ENCODE data around the gene CELF4. TPM values are rescaled to one million over a fixed set of nuclear protein-coding genes. Genes with fewer than 3 reads are reported as not detected.

CELF4 gene
- total and polyA plus RNA-seq, 2 donors (not counting 3 experiments of a cell fraction or from before 2014, with no cell fraction given), result not detected

GRCh38 chr18:37231251-37231650, 334.3 kb downstream of the CELF4 start:
- no peaks in the 10 kb centered on the region for H3K4me1 ChIP-seq (ENCODE audit: control insufficient read depth, extremely low read depth, insufficient read depth, low read length)
- no peaks in the 10 kb centered on the region for H3K27me3 ChIP-seq (ENCODE audit: control insufficient read depth in 2 of 2, insufficient read depth in 2 of 2, low read length in 2 of 2)
- H3K9ac ChIP-seq (replicated peaks; ENCODE audit: extremely low read depth, insufficient read depth, low read length), result no peak overlapping the region
- dilution Hi-C loops (cut with MboI; ENCODE audit: extremely low pct_ligation_motif_present, low sequenced_read_pairs), result no loop called here
- ChIA-PET POLR2A (no interaction called here), CTCF (no interaction called here)
- H2AFZ ChIP-seq (ENCODE audit: low read depth, low read length), result no peak overlapping the region
- DNase-seq (ENCODE audit: low read depth, low spot score) (no peak), FAIRE-seq (no peak)
- BruUV-seq (replicated peaks), result no TSS peak
- H3K27ac ChIP-seq (ENCODE audit: insufficient read depth, low read depth, low read length), result no peak overlapping the region
- intact Hi-C loops (cut with micrococcal nuclease), result no loop called here
- TF ChIP-seq MAX (IDR thresholded peaks at IDR 0.05; ENCODE audit: insufficient read depth, insufficient read length), result no peak
- no peak for TF ChIP-seq POLR2A (IDR thresholded peaks at IDR 0.05; ENCODE audit: low read depth, low read length)
- no peak for TF ChIP-seq JUN (IDR thresholded peaks at IDR 0.05; ENCODE audit: borderline replicate concordance, insufficient read depth, insufficient read length, low read depth)
- TF ChIP-seq MYC (IDR thresholded peaks at IDR 0.05; ENCODE audit: low read depth, low read length), result no peak
- TF ChIP-seq, protein P1, sequence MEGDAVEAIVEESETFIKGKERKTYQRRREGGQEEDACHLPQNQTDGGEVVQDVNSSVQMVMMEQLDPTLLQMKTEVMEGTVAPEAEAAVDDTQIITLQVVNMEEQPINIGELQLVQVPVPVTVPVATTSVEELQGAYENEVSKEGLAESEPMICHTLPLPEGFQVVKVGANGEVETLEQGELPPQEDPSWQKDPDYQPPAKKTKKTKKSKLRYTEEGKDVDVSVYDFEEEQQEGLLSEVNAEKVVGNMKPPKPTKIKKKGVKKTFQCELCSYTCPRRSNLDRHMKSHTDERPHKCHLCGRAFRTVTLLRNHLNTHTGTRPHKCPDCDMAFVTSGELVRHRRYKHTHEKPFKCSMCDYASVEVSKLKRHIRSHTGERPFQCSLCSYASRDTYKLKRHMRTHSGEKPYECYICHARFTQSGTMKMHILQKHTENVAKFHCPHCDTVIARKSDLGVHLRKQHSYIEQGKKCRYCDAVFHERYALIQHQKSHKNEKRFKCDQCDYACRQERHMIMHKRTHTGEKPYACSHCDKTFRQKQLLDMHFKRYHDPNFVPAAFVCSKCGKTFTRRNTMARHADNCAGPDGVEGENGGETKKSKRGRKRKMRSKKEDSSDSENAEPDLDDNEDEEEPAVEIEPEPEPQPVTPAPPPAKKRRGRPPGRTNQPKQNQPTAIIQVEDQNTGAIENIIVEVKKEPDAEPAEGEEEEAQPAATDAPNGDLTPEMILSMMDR (IDR thresholded peaks at IDR 0.05; ENCODE audit: extremely low read depth in 1 of 2, insufficient read depth in 1 of 2, low read depth in 1 of 2, low read length in 2 of 2), result no peak
- no peak for TF ChIP-seq POLR2AphosphoS5 (IDR thresholded peaks at IDR 0.05; ENCODE audit: insufficient read depth, low read depth, low read length)
- TF ChIP-seq GATA2 (IDR thresholded peaks at IDR 0.05; ENCODE audit: insufficient read depth, insufficient read length, low read depth, low read length), result no peak
- no peak for TF ChIP-seq EZH2 (IDR thresholded peaks at IDR 0.05; ENCODE audit: borderline replicate concordance, low read depth, low read length, severe bottlenecking)
- no peak for TF ChIP-seq FOS (IDR thresholded peaks at IDR 0.05; ENCODE audit: borderline replicate concordance, insufficient read depth, low read length)
- no peaks in the 10 kb centered on the region for H4K20me1 ChIP-seq (replicated peaks; ENCODE audit: control insufficient read depth, extremely low read depth, insufficient read depth, low read length)
- H3K79me2 ChIP-seq (ENCODE audit: control insufficient read depth, insufficient read depth, low read length), result no peaks in the 10 kb centered on the region
- no peaks in the 10 kb centered on the region for H3K9me1 ChIP-seq (replicated peaks; ENCODE audit: control insufficient read depth, extremely low read depth, insufficient read depth, low read length)
- H3K9me3 ChIP-seq (replicated peaks; ENCODE audit: control insufficient read depth, insufficient read depth, low read length), result no peaks in the 10 kb centered on the region
- no peak overlapping the region for H3K4me2 ChIP-seq (ENCODE audit: insufficient read depth, low read length)
- H3K36me3 ChIP-seq (ENCODE audit: control insufficient read depth in 2 of 2, extremely low read depth in 1 of 2, insufficient read depth in 2 of 2, low read length in 2 of 2), result no peaks in the 10 kb centered on the region
- no peak overlapping the region for H3K4me3 ChIP-seq (replicated peaks in 1 of 3; ENCODE audit: insufficient read depth in 1 of 3, low read depth in 1 of 3, low read length in 3 of 3)
